Right atrium auricular region (tissue), 2 donors: ENCODE data around the gene ALOX12B. TPM values are rescaled to one million over a fixed set of nuclear protein-coding genes. Genes with fewer than 3 reads are reported as not detected.

ENCODE experiments used
- DNase-seq: peaks from one replicate; pipeline ENCODE4 v3.0.0-alpha.2; 2019; ENCODE audit warnings: low spot score
- H3K27ac ChIP-seq, 2 donors: fragments of 200-600 bp; sonication (generic); 1 replicate in 1 of 2; 2 replicates in 1 of 2; pipeline ENCODE4 v1.5.1; 2016 to 2019
- H3K27me3 ChIP-seq, 2 donors: fragments of 200-600 bp; sonication (generic); one replicate each; pipeline versions ENCODE4 v1.5.1 to v1.6.0; 2017 to 2019
- H3K36me3 ChIP-seq: fragments of 200-600 bp; sonication (generic); one replicate; pipeline ENCODE4 v1.5.1; 2016
- H3K4me1 ChIP-seq, 2 donors: fragments of 200-600 bp; sonication (generic); one replicate each; pipeline versions ENCODE4 v1.5.1 to v1.6.0; 2017 to 2019
- H3K4me3 ChIP-seq, 2 donors: fragments of 200-600 bp; sonication (generic); 1 replicate in 1 of 2; 2 replicates in 1 of 2; pipeline ENCODE4 v1.5.1; 2017 to 2019; ENCODE audit warnings: mild to moderate bottlenecking in 1 of 2, moderate library complexity in 1 of 2
- H3K9me3 ChIP-seq, 2 donors: fragments of 200-600 bp; sonication (generic); one replicate each; pipeline ENCODE4 v1.5.1; 2019
- total RNA-seq, 2 donors: library from RNA; depleted of rRNA; stranded (reverse); fragments of >200 nt; gene quantifications; one replicate each; pipeline ENCODE4 v1.1.0, GENCODE V29; 2016
- TF ChIP-seq, protein P1 (sequence below), 2 donors: fragments of 200-600 bp; sonication (generic); IDR thresholded peaks; one replicate each; pipeline ENCODE4 v1.5.1; 2019; ENCODE audit warnings: antibody characterized with exemption in 2 of 2

ALOX12B gene
- total RNA-seq, 2 donors from 2014 or later = 0.43 TPM; not detected in 1

- no peak overlapping the region for H3K27ac ChIP-seq
- DNase-seq = no peak
Measured at GRCh38 chr17:8048736-8049135, 38.8 kb downstream of the ALOX12B start.

DNA sequence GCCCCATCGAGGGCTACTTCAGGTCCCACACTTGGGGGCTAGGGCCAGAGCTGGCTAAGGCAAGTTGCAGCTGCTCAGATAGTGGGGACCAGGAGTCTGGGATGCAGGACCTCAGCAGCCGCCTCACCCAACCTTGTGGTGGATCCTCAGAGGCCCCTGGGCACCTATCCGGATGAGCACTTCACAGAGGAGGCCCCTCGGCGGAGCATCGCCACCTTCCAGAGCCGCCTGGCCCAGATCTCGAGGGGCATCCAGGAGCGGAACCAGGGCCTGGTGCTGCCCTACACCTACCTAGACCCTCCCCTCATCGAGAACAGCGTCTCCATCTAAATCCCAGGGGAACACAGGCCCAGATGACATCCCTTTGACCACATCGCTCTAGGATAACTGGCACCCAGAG lies 39.3 kb downstream of the ALOX12B start:
- Histone ChIP-seq H3K36me3 (no peaks in the 10 kb centered on the region), H3K9me3 (no peaks in the 10 kb centered on the region), H3K27ac (no peak overlapping the region), H3K4me1 (no peaks in the 10 kb centered on the region), H3K4me3 (no peak overlapping the region), H3K27me3 (no peaks in the 10 kb centered on the region)
- DNase-seq = no peak
- TF ChIP-seq, protein P1, sequence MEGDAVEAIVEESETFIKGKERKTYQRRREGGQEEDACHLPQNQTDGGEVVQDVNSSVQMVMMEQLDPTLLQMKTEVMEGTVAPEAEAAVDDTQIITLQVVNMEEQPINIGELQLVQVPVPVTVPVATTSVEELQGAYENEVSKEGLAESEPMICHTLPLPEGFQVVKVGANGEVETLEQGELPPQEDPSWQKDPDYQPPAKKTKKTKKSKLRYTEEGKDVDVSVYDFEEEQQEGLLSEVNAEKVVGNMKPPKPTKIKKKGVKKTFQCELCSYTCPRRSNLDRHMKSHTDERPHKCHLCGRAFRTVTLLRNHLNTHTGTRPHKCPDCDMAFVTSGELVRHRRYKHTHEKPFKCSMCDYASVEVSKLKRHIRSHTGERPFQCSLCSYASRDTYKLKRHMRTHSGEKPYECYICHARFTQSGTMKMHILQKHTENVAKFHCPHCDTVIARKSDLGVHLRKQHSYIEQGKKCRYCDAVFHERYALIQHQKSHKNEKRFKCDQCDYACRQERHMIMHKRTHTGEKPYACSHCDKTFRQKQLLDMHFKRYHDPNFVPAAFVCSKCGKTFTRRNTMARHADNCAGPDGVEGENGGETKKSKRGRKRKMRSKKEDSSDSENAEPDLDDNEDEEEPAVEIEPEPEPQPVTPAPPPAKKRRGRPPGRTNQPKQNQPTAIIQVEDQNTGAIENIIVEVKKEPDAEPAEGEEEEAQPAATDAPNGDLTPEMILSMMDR (IDR thresholded peaks at IDR 0.05) = no peak

More at GRCh38 chr17:8048736-8049135, 38.8 kb downstream of the ALOX12B start:
- TF ChIP-seq, protein P1 (IDR thresholded peaks at IDR 0.05) = no peak
- no peaks in the 10 kb centered on the region for H3K4me1 ChIP-seq
- no peaks in the 10 kb centered on the region for H3K9me3 ChIP-seq
- no peaks in the 10 kb centered on the region for H3K27me3 ChIP-seq
- no peak overlapping the region for H3K4me3 ChIP-seq
- no peaks in the 10 kb centered on the region for H3K36me3 ChIP-seq

DNA sequence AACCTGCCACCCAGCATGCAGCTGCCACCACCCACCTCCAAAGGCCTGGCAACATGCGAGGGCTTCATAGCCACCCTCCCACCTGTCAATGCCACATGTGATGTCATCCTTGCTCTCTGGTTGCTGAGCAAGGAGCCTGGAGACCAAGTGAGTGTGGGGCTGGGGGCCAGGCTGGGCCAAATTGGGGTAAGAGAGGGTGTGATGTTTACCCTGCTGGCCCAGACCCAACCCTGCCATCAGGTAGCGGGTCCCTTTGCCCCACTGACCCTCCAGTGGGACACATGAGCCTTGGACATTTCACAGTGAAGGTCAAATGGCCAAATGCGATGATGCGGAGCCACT lies 39.8 kb downstream of the ALOX12B start:
- TF ChIP-seq, protein P1 (IDR thresholded peaks at IDR 0.05) = no peak
- Histone ChIP-seq H3K27ac (no peak overlapping the region), H3K36me3 (no peaks in the 10 kb centered on the region), H3K4me3 (no peak overlapping the region), H3K4me1 (no peaks in the 10 kb centered on the region), H3K27me3 (no peaks in the 10 kb centered on the region), H3K9me3 (no peaks in the 10 kb centered on the region)
- DNase-seq = no peak

DNA sequence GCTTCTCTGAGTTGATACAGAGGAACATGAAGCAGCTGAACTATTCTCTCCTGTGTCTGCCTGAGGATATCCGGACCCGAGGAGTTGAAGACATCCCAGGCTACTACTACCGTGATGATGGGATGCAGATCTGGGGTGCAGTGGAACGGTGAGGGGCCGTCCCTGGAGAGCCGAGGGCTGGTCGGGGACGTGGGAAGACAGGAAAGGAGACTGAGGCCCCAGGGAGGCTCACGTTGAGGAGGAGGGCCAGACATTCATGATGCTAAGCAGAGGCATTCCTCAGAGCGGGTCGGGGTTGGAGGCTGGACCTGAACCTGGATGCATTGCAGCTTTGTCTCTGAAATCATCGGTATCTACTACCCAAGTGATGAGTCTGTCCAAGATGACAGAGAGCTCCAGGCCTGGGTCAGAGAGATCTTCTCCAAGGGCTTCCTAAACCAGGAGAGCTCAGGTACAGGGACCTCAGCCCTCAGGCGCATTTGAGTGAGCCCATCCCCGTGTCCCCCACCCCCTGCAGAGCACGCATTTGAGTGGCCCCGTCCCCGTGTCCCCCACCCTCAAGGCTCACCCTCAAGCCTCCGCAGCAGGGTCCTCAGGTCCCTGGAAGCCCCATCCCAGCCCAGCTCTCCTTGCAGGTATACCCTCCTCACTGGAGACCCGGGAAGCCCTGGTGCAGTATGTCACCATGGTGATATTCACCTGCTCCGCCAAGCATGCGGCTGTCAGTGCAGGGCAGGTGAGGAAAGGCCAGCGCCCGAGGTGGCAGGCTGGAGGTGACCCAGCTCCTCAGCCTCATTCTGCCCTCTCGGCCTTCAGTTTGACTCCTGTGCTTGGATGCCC lies 40.4 kb downstream of the ALOX12B start:
- Histone ChIP-seq H3K27me3 (no peaks in the 10 kb centered on the region), H3K9me3 (no peaks in the 10 kb centered on the region), H3K36me3 (no peaks in the 10 kb centered on the region), H3K27ac (no peak overlapping the region), H3K4me1 (no peaks in the 10 kb centered on the region), H3K4me3 (no peak overlapping the region)
- no peak for DNase-seq
- TF ChIP-seq, protein P1 (IDR thresholded peaks at IDR 0.05) = no peak

GRCh38 chr17:8046306-8046928 lies 41.1 kb downstream of the ALOX12B start:
- Histone ChIP-seq H3K27me3 (no peaks in the 10 kb centered on the region), H3K9me3 (no peaks in the 10 kb centered on the region), H3K27ac (no peak overlapping the region), H3K4me3 (no peak overlapping the region), H3K36me3 (no peaks in the 10 kb centered on the region), H3K4me1 (no peaks in the 10 kb centered on the region)
- TF ChIP-seq, protein P1 (IDR thresholded peaks at IDR 0.05) = no peak
- DNase-seq = no peak
